Measurements from ENCODE around the gene PAGE2. TPM values are rescaled to one million over a fixed set of nuclear protein-coding genes. Genes with fewer than 3 reads are reported as not detected.
"Not testable (repeated sequence)": the region's sequence is repeated elsewhere in the genome, so short reads cannot be mapped to it uniquely, and the experiment has no call there.

The PAGE2 gene
- total RNA-seq = not detected

- CTCF ChIA-PET = no interaction called here
- Mint-ChIP-seq H3K27me3 (no peaks in the 10 kb centered on the region), H3K4me3 (no peak within 1 kb of the TSS)
These were observed at the start of gene PAGE2 for GRCh38 chrX:55088795-55089489. TSS of gene PAGE2 (plus strand) at chrX:55089018. CDS start at chrX:55090021, 1,003 bp downstream.

GRCh38 chrX:55039471-55039870, 49.3 kb upstream of the PAGE2 start:
- H3K36me3 Mint-ChIP-seq = no peaks in the 10 kb centered on the region
- ATAC-seq = no peak
- CTCF ChIA-PET = no interaction called here

More at GRCh38 chrX:55088795-55089489, at the start of gene PAGE2:
- DNase-seq (no peak), ATAC-seq (no peak)
- H3K36me3 Mint-ChIP-seq = no peaks in the 10 kb centered on the region
- H3K4me1 Mint-ChIP-seq = no peaks in the 10 kb centered on the region
- no peaks in the 10 kb centered on the region for H3K9me3 Mint-ChIP-seq (ENCODE audit: low read depth)
- H3K27ac Mint-ChIP-seq = no peak within 1 kb of the TSS

GRCh38 chrX:55041514-55041913, 47.3 kb upstream of the PAGE2 start:
- CTCF ChIA-PET = no interaction called here
- no peak overlapping the region for H3K4me3 Mint-ChIP-seq
- no peak for ATAC-seq
- H3K4me1 Mint-ChIP-seq = no peaks in the 10 kb centered on the region
- H3K27me3 Mint-ChIP-seq = no peaks in the 10 kb centered on the region
- H3K9me3 Mint-ChIP-seq (ENCODE audit: low read depth) = no peaks in the 10 kb centered on the region
- no peaks in the 10 kb centered on the region for H3K36me3 Mint-ChIP-seq
- no peak for DNase-seq
- H3K27ac Mint-ChIP-seq = no peak overlapping the region

More at GRCh38 chrX:55039471-55039870, 49.3 kb upstream of the PAGE2 start:
- H3K4me3 Mint-ChIP-seq = no peak overlapping the region
- DNase-seq = no peak
- H3K9me3 Mint-ChIP-seq (ENCODE audit: low read depth) = no peaks in the 10 kb centered on the region
- H3K27ac Mint-ChIP-seq = no peak overlapping the region
- H3K27me3 Mint-ChIP-seq = no peaks in the 10 kb centered on the region
- no peaks in the 10 kb centered on the region for H3K4me1 Mint-ChIP-seq

GRCh38 chrX:55050599-55050998, 38.2 kb upstream of the PAGE2 start:
- DNase-seq; H3K36me3 Mint-ChIP-seq; ATAC-seq; H3K27ac Mint-ChIP-seq; H3K4me3 Mint-ChIP-seq; H3K4me1 Mint-ChIP-seq; CTCF ChIA-PET; H3K9me3 Mint-ChIP-seq (ENCODE audit: low read depth); H3K27me3 Mint-ChIP-seq: not testable (repeated sequence)

GRCh38 chrX:55056820-55057674, 31.8 kb upstream of the PAGE2 start:
- Mint-ChIP-seq H3K4me1 (peaks cover 12% of the 10 kb centered on the region), H3K4me3 (peak overlapping the region; percentile 12), H3K36me3 (no peaks in the 10 kb centered on the region), H3K9me3 (ENCODE audit: low read depth) (no peaks in the 10 kb centered on the region), H3K27me3 (no peaks in the 10 kb centered on the region), H3K27ac (peak overlapping the region; percentile 43)
- no peak for DNase-seq
- ATAC-seq = peak; percentile 33
- CTCF ChIA-PET = interaction anchor here (1.0 to 1.5 kb wide), 3 partner anchors 57 to 165 kb away, joined by 3 to 8 read pairs (median 3); partner anchors contain the start of gene APEX2

GRCh38 chrX:55057675-55058249, 31.1 kb upstream of the PAGE2 start:
- peak; percentile 42 for DNase-seq

GRCh38 chrX:55067180-55067579, 21.6 kb upstream of the PAGE2 start:
- H3K9me3 Mint-ChIP-seq (ENCODE audit: low read depth); H3K4me1 Mint-ChIP-seq; H3K36me3 Mint-ChIP-seq; DNase-seq; H3K27me3 Mint-ChIP-seq; ATAC-seq; CTCF ChIA-PET; H3K27ac Mint-ChIP-seq; H3K4me3 Mint-ChIP-seq: not testable (repeated sequence)

More at GRCh38 chrX:55057675-55058249, 31.1 kb upstream of the PAGE2 start:
- CTCF ChIA-PET = interaction anchor here (1.0 to 1.5 kb wide), 3 partner anchors 57 to 165 kb away, joined by 3 to 8 read pairs (median 3); partner anchors contain the start of gene APEX2
- ATAC-seq = peak; percentile 64
- Mint-ChIP-seq H3K4me3 (peak overlapping the region; percentile 12), H3K36me3 (no peaks in the 10 kb centered on the region), H3K4me1 (peaks cover 12% of the 10 kb centered on the region), H3K9me3 (ENCODE audit: low read depth) (no peaks in the 10 kb centered on the region), H3K27me3 (no peaks in the 10 kb centered on the region), H3K27ac (no peak overlapping the region)

GRCh38 chrX:55072286-55072685, 16.5 kb upstream of the PAGE2 start:
- Mint-ChIP-seq H3K9me3 (ENCODE audit: low read depth) (no peaks in the 10 kb centered on the region), H3K4me3 (no peak overlapping the region), H3K4me1 (no peaks in the 10 kb centered on the region), H3K27me3 (peaks cover 6% of the 10 kb centered on the region), H3K36me3 (no peaks in the 10 kb centered on the region), H3K27ac (no peak overlapping the region)
- CTCF ChIA-PET = no interaction called here
- DNase-seq = no peak
- no peak for ATAC-seq

- DNase-seq (no peak), ATAC-seq (no peak)
- Mint-ChIP-seq H3K36me3 (no peaks in the 10 kb centered on the region), H3K27ac (no peak within 1 kb of the TSS), H3K27me3 (no peaks in the 10 kb centered on the region), H3K9me3 (ENCODE audit: low read depth) (no peaks in the 10 kb centered on the region), H3K4me3 (no peak within 1 kb of the TSS), H3K4me1 (no peaks in the 10 kb centered on the region)
- CTCF ChIA-PET = no interaction called here
These were observed 13.9 kb upstream of the PAGE2 start, which contains the start of gene PAGE2B for GRCh38 chrX:55074851-55075467. TSS of gene PAGE2B (plus strand) at chrX:55075030. CDS start at chrX:55076042, 1,012 bp downstream.

GRCh38 chrX:55098691-55099090, 9.9 kb downstream of the PAGE2 start:
- Mint-ChIP-seq H3K9me3 (ENCODE audit: low read depth) (no peaks in the 10 kb centered on the region), H3K27ac (no peak overlapping the region), H3K27me3 (no peaks in the 10 kb centered on the region), H3K36me3 (no peaks in the 10 kb centered on the region), H3K4me3 (no peak overlapping the region), H3K4me1 (no peaks in the 10 kb centered on the region)
- ATAC-seq (no peak), DNase-seq (no peak)
- CTCF ChIA-PET = no interaction called here

GRCh38 chrX:55099162-55099561, 10.3 kb downstream of the PAGE2 start:
- H3K36me3 Mint-ChIP-seq = no peaks in the 10 kb centered on the region
- no peak overlapping the region for H3K4me3 Mint-ChIP-seq
- no peaks in the 10 kb centered on the region for H3K9me3 Mint-ChIP-seq (ENCODE audit: low read depth)
- H3K27ac Mint-ChIP-seq = no peak overlapping the region
- ATAC-seq (no peak), DNase-seq (no peak)
- H3K4me1 Mint-ChIP-seq = no peaks in the 10 kb centered on the region
- H3K27me3 Mint-ChIP-seq = no peaks in the 10 kb centered on the region
- CTCF ChIA-PET = no interaction called here

GRCh38 chrX:55102754-55103153, 13.9 kb downstream of the PAGE2 start:
- Mint-ChIP-seq H3K9me3 (ENCODE audit: low read depth) (no peaks in the 10 kb centered on the region), H3K36me3 (no peaks in the 10 kb centered on the region), H3K4me3 (no peak overlapping the region), H3K27me3 (no peaks in the 10 kb centered on the region), H3K27ac (no peak overlapping the region), H3K4me1 (no peaks in the 10 kb centered on the region)
- DNase-seq = no peak
- CTCF ChIA-PET = no interaction called here
- no peak for ATAC-seq

- Mint-ChIP-seq H3K27me3 (no peaks in the 10 kb centered on the region), H3K9me3 (ENCODE audit: low read depth) (no peaks in the 10 kb centered on the region), H3K4me3 (no peak overlapping the region), H3K4me1 (no peaks in the 10 kb centered on the region), H3K36me3 (no peaks in the 10 kb centered on the region), H3K27ac (no peak overlapping the region)
- CTCF ChIA-PET = no interaction called here
- ATAC-seq = no peak
- DNase-seq = no peak
These were observed 18.4 kb downstream of the PAGE2 start for GRCh38 chrX:55107262-55107661.

All from activated CD8-positive, alpha-beta memory T cell treated with anti-CD3 and anti-CD28 coated beads, Interleukin-2, amount 10 ng/mL, durations not matched to agents 7 days and 5 days (primary cell).